22Rv1 (cell line): Measurements from ENCODE around the gene CDS1.

Source experiments
- H3K27ac ChIP-seq: fragments of 450-650 bp; 2 replicates; pipeline ENCODE4 v1.5.1; 2017
- CTCF ChIP-seq: fragments of 450-650 bp; IDR thresholded peaks from 2 replicates; pipeline ENCODE4 v1.5.1; 2017; ENCODE audit warnings: mild to moderate bottlenecking
- ZFX ChIP-seq: fragments of 450-650 bp; IDR thresholded peaks from 2 replicates; pipeline ENCODE4 v1.6.1; 2017; ENCODE audit warnings: antibody characterized with exemption, borderline replicate concordance

Gene CDS1

GRCh38 chr4:84565951-84566350 is 17.0 kb upstream of the CDS1 start:
- TF ChIP-seq ZFX, result no peak
- no peak for TF ChIP-seq CTCF
- no peak overlapping the region for H3K27ac ChIP-seq

- TF ChIP-seq ZFX (no peak), CTCF (no peak)
- H3K27ac ChIP-seq, result no peak overlapping the region
These were observed 14.4 kb upstream of the CDS1 start for GRCh38 chr4:84568496-84568895.

- H3K27ac ChIP-seq, result no peak overlapping the region
- no peak for TF ChIP-seq ZFX
- no peak for TF ChIP-seq CTCF
These were observed 13.9 kb upstream of the CDS1 start for GRCh38 chr4:84569009-84569408.

GRCh38 chr4:84573385-84574068 is 9.4 kb upstream of the CDS1 start:
- no peak overlapping the region for H3K27ac ChIP-seq
- TF ChIP-seq ZFX (no peak), CTCF (no peak)

DNA sequence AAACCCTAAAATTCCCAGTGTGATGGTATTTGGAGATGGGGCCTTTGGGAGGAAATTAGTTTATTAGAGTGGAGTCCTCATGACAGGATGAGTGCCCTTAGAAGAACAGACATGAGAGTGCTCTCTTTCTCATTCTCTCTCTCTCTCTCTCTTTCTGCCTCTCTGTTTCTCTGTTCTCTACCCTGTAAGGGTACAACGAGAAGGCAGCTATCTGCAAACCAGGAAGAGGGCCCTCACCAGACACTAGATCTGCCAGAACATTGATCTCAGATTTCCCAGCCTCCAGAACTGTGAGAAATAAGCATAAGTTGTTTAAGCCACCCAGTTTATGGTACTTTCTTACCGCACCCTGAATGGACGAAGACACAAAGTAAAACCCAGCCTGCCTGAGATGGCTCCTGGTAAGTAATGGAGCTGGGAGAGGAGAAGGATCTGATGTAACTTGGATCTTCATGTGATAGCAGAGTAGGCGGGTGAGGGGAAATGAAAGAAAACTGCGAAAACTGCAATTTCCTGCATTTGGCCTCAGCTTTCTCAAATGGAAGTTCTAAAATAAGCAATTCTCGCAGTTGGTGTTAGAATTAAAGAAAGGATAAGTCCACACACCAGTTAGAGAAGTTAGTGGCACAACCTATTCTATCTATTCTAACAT is 8.7 kb upstream of the CDS1 start:
- no peak for TF ChIP-seq ZFX
- TF ChIP-seq CTCF, result no peak
- no peak overlapping the region for H3K27ac ChIP-seq

DNA sequence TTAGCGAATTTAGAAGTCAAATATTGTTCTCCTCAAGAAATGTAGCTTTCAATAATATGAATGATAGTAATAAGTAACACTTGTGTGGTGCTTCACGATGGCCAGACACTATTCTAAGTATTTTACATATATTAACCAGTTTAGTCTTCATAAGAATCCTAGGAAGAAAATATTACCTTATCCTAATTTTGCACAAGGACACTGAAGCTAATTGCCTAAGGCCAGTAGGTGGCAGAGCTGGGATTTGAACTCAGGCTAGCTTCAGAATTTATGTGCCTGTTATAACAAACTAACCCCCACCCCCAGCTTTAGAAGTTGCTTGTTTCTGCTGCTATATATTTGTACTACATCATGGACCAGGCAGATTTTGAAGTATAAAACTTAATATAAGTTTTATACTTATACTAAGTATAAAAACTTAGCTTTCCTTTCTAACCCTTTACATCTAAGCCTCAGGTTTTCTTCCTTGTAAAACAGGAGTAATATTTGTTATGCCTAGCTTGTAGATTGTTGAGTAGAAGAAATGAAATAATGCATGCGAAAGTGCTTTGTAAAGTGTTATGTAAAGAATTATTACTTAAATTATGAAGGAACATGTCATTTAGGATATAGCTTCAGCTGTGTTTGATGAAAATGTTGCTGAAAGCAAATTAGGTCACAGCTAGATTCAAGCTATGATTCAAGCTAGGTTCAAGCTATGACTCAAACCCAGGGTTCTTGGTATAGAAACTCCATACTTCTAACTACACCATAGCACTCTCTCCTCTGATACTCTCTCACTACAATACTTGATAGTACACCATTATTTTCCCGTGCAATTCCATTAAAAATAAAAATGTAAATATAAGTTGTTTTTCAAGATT is 4.2 kb upstream of the CDS1 start:
- no peak overlapping the region for H3K27ac ChIP-seq
- TF ChIP-seq ZFX (no peak), CTCF (peak; percentile 87)

DNA sequence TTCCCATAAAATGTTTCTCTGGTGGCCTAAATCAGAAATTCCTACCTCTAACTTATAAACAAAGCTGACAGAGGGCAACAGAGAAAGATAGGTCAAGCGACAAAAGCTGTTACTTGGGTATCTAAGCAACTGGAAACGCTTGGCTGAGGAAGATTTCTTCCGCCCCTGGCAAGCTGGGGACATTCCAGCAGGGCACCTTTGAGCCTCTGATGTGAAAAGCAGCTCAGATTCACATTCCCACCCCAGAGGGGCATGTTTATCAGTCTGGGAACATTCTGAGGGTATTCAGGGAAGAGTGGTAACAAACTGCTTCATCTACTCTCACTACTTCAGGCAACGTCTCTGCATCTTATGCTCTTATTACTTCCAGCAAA is 3.5 kb upstream of the CDS1 start:
- no peak for TF ChIP-seq CTCF
- TF ChIP-seq ZFX, result no peak
- no peak overlapping the region for H3K27ac ChIP-seq
